Suprapubic skin (tissue), 4 donors: ENCODE measurements around the gene PNPLA1. TPM values are rescaled to one million over a fixed set of nuclear protein-coding genes. Genes with fewer than 3 reads are reported as not detected.

Source experiments
- DNase-seq, 2 donors: peaks; one replicate each; pipeline ENCODE4 v3.0.0-alpha.2; 2019; ENCODE audit warnings: low spot score in 2 of 2
- H3K27ac ChIP-seq: fragments of 200-600 bp; sonication (generic); one replicate; pipeline ENCODE4 v1.5.1; 2019
- H3K27me3 ChIP-seq: fragments of 200-600 bp; sonication (generic); one replicate; pipeline ENCODE4 v1.5.1; 2019
- H3K36me3 ChIP-seq: fragments of 200-600 bp; sonication (generic); one replicate; pipeline ENCODE4 v1.5.1; 2019
- H3K4me1 ChIP-seq: fragments of 200-600 bp; sonication (generic); one replicate; pipeline ENCODE4 v1.5.1; 2019
- H3K4me3 ChIP-seq: fragments of 200-600 bp; sonication (generic); one replicate; pipeline ENCODE4 v1.5.1; 2019; ENCODE audit warnings: mild to moderate bottlenecking
- H3K9me3 ChIP-seq: fragments of 200-600 bp; sonication (generic); one replicate; pipeline ENCODE4 v1.5.1; 2019
- CTCF ChIP-seq, 2 donors: fragments of 200-600 bp in 1 of 2; fragments of 450-650 bp in 1 of 2; sonication (generic) in 1 of 2; IDR thresholded peaks; one replicate each; pipeline ENCODE4 v1.5.1; 2016 to 2019; ENCODE audit warnings: antibody characterized with exemption in 2 of 2, mild to moderate bottlenecking in 1 of 2, moderate library complexity in 1 of 2
- EP300 ChIP-seq: sonication (generic); formaldehyde crosslinking; IDR thresholded peaks from one replicate; pipeline ENCODE4 v1.6.1; 2017; ENCODE audit warnings: antibody characterized with exemption
- POLR2A ChIP-seq, 2 donors: fragments of 450-650 bp; IDR thresholded peaks; one replicate each; pipeline ENCODE4 v1.6.1; 2017; ENCODE audit warnings: antibody characterized with exemption in 2 of 2, mild to moderate bottlenecking in 2 of 2, moderate library complexity in 2 of 2
- POLR2AphosphoS5 ChIP-seq, 3 donors: sonication (generic); formaldehyde crosslinking; IDR thresholded peaks; one replicate each; pipeline ENCODE4 v1.6.1; 2017; ENCODE audit warnings: antibody characterized with exemption in 3 of 3
- WGBS: methylation state at CpG from one replicate; pipeline ENCODE4 v1.1.5; 2018; 5-methylcytosine and 5-hydroxymethylcytosine counted together
- total RNA-seq, 4 donors: library from RNA; depleted of rRNA; stranded (reverse); fragments of >200 nt; gene quantifications; one replicate each; pipeline ENCODE4 v1.1.0, GENCODE V29; 2016

The PNPLA1 gene
- total RNA-seq, 4 donors from 2014 or later = 15.7 to 40.3 (median 32.9) TPM

- Histone ChIP-seq H3K27me3 (no peaks in the 10 kb centered on the region), H3K4me3 (no peak overlapping the region), H3K36me3 (no peaks in the 10 kb centered on the region), H3K9me3 (no peaks in the 10 kb centered on the region), H3K4me1 (peaks cover 22% of the 10 kb centered on the region), H3K27ac (no peak overlapping the region)
- no peak for DNase-seq
- WGBS = 36% methylated on average over 10 of the region's 10 CpGs
- TF ChIP-seq POLR2AphosphoS5 (IDR thresholded peaks at IDR 0.05) = no peak
- TF ChIP-seq POLR2A (IDR thresholded peaks at IDR 0.05) = no peak
- no peak for TF ChIP-seq CTCF (IDR thresholded peaks at IDR 0.05)
- TF ChIP-seq EP300 = no peak
Observed at GRCh38 chr6:36241728-36242127, 28.1 kb upstream of the PNPLA1 start.

- H3K27ac ChIP-seq = no peak overlapping the region
- WGBS = 79% methylated on average over 5 of the region's 5 CpGs
- peaks cover 26% of the 10 kb centered on the region for H3K4me1 ChIP-seq
- TF ChIP-seq CTCF (IDR thresholded peaks at IDR 0.05) (no peak), POLR2AphosphoS5 (IDR thresholded peaks at IDR 0.05) (no peak), EP300 (no peak), POLR2A (IDR thresholded peaks at IDR 0.05) (no peak)
- no peak overlapping the region for H3K4me3 ChIP-seq
- no peaks in the 10 kb centered on the region for H3K27me3 ChIP-seq
- no peak for DNase-seq
- no peaks in the 10 kb centered on the region for H3K36me3 ChIP-seq
- no peaks in the 10 kb centered on the region for H3K9me3 ChIP-seq
Observed at GRCh38 chr6:36242161-36242560, 27.7 kb upstream of the PNPLA1 start.

GRCh38 chr6:36242626-36243025 lies 27.2 kb upstream of the PNPLA1 start:
- H3K4me1 ChIP-seq = peaks cover 31% of the 10 kb centered on the region
- no peaks in the 10 kb centered on the region for H3K9me3 ChIP-seq
- H3K4me3 ChIP-seq = no peak overlapping the region
- no peak for DNase-seq
- no peak for TF ChIP-seq POLR2AphosphoS5 (IDR thresholded peaks at IDR 0.05)
- no peak for TF ChIP-seq EP300
- TF ChIP-seq CTCF (IDR thresholded peaks at IDR 0.05) = no peak
- TF ChIP-seq POLR2A (IDR thresholded peaks at IDR 0.05) = no peak
- no peaks in the 10 kb centered on the region for H3K36me3 ChIP-seq
- WGBS = 90% methylated on average over 4 of the region's 4 CpGs
- H3K27ac ChIP-seq = no peak overlapping the region
- H3K27me3 ChIP-seq = no peaks in the 10 kb centered on the region

- Histone ChIP-seq H3K9me3 (no peaks in the 10 kb centered on the region), H3K27ac (no peak overlapping the region), H3K36me3 (no peaks in the 10 kb centered on the region), H3K27me3 (no peaks in the 10 kb centered on the region), H3K4me3 (no peak overlapping the region), H3K4me1 (peaks cover 39% of the 10 kb centered on the region)
- DNase-seq = no peak
- 70% methylated on average over 3 of the region's 3 CpGs for WGBS
- TF ChIP-seq POLR2A (IDR thresholded peaks at IDR 0.05) (no peak), CTCF (IDR thresholded peaks at IDR 0.05) (no peak), POLR2AphosphoS5 (IDR thresholded peaks at IDR 0.05) (no peak), EP300 (no peak)
Observed at GRCh38 chr6:36243562-36244212, 26.2 kb upstream of the PNPLA1 start.

GRCh38 chr6:36244641-36245280 lies 25.1 kb upstream of the PNPLA1 start:
- WGBS = 88% methylated on average over 8 of the region's 8 CpGs
- H3K27me3 ChIP-seq = no peaks in the 10 kb centered on the region
- TF ChIP-seq CTCF (IDR thresholded peaks at IDR 0.05) (no peak), POLR2AphosphoS5 (IDR thresholded peaks at IDR 0.05) (no peak), POLR2A (IDR thresholded peaks at IDR 0.05) (no peak), EP300 (no peak)
- no peak overlapping the region for H3K27ac ChIP-seq
- H3K36me3 ChIP-seq = no peaks in the 10 kb centered on the region
- peaks cover 42% of the 10 kb centered on the region for H3K4me1 ChIP-seq
- no peak overlapping the region for H3K4me3 ChIP-seq
- no peaks in the 10 kb centered on the region for H3K9me3 ChIP-seq
- no peak for DNase-seq
